ENCODE measurements around the gene ECE2.

DNA sequence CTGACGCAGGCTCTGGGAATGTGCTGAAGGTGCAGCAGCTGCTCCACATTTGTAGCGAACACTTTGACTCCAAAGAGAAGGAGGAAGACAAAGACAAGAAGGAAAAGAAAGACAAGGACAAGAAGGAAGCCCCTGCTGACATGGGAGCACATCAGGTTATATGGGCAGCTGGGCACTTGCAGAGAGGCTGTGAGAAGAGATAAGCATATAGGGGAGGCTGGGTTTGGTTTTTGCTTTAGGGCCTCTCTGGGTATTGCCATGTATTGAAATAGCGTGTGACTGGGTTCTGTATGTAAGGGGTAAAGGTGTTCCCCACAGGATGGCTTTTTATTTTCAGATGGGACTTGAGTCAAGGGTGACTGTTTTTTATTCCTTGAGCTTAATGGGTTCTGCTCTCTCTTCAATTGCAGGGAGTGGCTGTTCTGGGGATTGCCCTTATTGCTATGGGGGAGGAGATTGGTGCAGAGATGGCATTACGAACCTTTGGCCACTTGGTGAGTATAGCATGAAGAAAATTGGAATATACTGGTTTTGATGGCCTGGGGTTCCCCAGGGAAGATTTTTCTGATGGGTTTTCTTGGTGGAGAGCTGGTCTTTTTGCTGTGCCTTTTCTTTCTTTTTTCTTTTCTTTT is 30.6 kb downstream of the ECE2 start:
- no peak for TF ChIP-seq CTCF (IDR thresholded peaks at IDR 0.05; ENCODE audit: poor library complexity, severe bottlenecking)
- TF ChIP-seq REST (IDR thresholded peaks at IDR 0.05; ENCODE audit: borderline replicate concordance): no peak
- TF ChIP-seq POLR2AphosphoS5 (IDR thresholded peaks at IDR 0.05): no peak
- no peak for TF ChIP-seq EP300 (conservative IDR thresholded peaks at IDR 0.05; ENCODE audit: poor library complexity, severe bottlenecking)
- TF ChIP-seq RAD21 (conservative IDR thresholded peaks at IDR 0.05): no peak
- TF ChIP-seq EZH2 (IDR thresholded peaks at IDR 0.05; ENCODE audit: borderline replicate concordance, insufficient read depth, low read length, poor library complexity, severe bottlenecking): no peak
- no peak for TF ChIP-seq SMC3 (conservative IDR thresholded peaks at IDR 0.05; ENCODE audit: poor library complexity)
- no peak for TF ChIP-seq TAF1 (IDR thresholded peaks at IDR 0.05; ENCODE audit: low read depth)
